GM23248 (cell line): ENCODE results near the gene SLC25A34.

Experiments
- EZH2 ChIP-seq: fragments of 200-600 bp; sonication (generic); IDR thresholded peaks from 2 replicates; pipeline ENCODE4 v1.6.1; 2018; ENCODE audit warnings: antibody characterized with exemption, mild to moderate bottlenecking; ENCODE audit not compliant: insufficient read depth, poor library complexity, severe bottlenecking
- EZH2phosphoT487 ChIP-seq: fragments of 200-600 bp; sonication (generic); IDR thresholded peaks from 2 replicates; pipeline ENCODE4 v1.6.1; 2018; ENCODE audit warnings: antibody characterized with exemption, moderate library complexity, mild to moderate bottlenecking, low read depth; ENCODE audit not compliant: insufficient read depth

GRCh38 chr1:15786581-15786980 lies 50.5 kb downstream of the SLC25A34 start:
- TF ChIP-seq EZH2 (no peak), EZH2phosphoT487 (no peak)
